Astrocyte (in vitro differentiated cells and primary cell): Measurements from ENCODE around the gene NODAL.

ENCODE experiments used
- CTCF ChIP-seq: IDR thresholded peaks from 2 replicates; pipeline ENCODE4 v1.5.1; 2011; ENCODE audit warnings: low read depth, mild to moderate bottlenecking, inconsistent platforms, low read length, moderate library complexity; ENCODE audit not compliant: insufficient read depth
- EZH2 ChIP-seq: IDR thresholded peaks from 2 replicates; pipeline ENCODE4 v1.6.1; 2012; ENCODE audit warnings: mild to moderate bottlenecking, low read length, inconsistent platforms; ENCODE audit not compliant: insufficient read depth

- no peak for TF ChIP-seq CTCF
- no peak for TF ChIP-seq EZH2
These were observed 37.3 kb downstream of the NODAL start, which contains the start of gene EIF4EBP2 for GRCh38 chr10:70404036-70404786.
